Karpas-422 (cell line): Measurements from ENCODE around the gene IGLL5. TPM values are rescaled to one million over a fixed set of nuclear protein-coding genes. Genes with fewer than 3 reads are reported as not detected.
"Not testable (repeated sequence)": the region's sequence is repeated elsewhere in the genome, so short reads cannot be mapped to it uniquely, and the experiment has no call there.

ENCODE experiments used
- DNase-seq: peaks from one replicate; pipeline ENCODE4 v3.0.0-alpha.2; 2015
- H2AFZ ChIP-seq: fragments of 200-600 bp; sonication (generic); 2 replicates; pipeline ENCODE4 v1.6.1; 2014; ENCODE audit warnings: antibody characterized with exemption, low read length, mixed read lengths
- H3K27ac ChIP-seq: fragments of 200-600 bp; sonication (generic); 2 replicates; pipeline ENCODE4 v1.5.1; 2014; ENCODE audit warnings: mild to moderate bottlenecking, low read length, moderate library complexity
- H3K27me3 ChIP-seq: fragments of 200-600 bp; sonication (generic); 2 replicates; pipeline ENCODE4 v1.6.1; 2014; ENCODE audit warnings: low read length, mixed read lengths
- H3K36me3 ChIP-seq: fragments of 200-600 bp; sonication (generic); 2 replicates; pipeline ENCODE4 v1.6.1; 2014; ENCODE audit warnings: low read length, mixed read lengths; ENCODE audit not compliant: insufficient read depth
- H3K4me1 ChIP-seq: fragments of 200-600 bp; sonication (generic); 2 replicates; pipeline ENCODE4 v1.6.1; 2014; ENCODE audit warnings: mild to moderate bottlenecking, low read length, mixed read lengths
- H3K4me2 ChIP-seq: fragments of 200-600 bp; sonication (generic); 2 replicates; pipeline ENCODE4 v1.6.1; 2014; ENCODE audit warnings: low read length, low read depth, mild to moderate bottlenecking; ENCODE audit not compliant: poor library complexity, severe bottlenecking
- H3K4me3 ChIP-seq: fragments of 200-600 bp; sonication (generic); 2 replicates; pipeline ENCODE4 v1.5.1; 2014; ENCODE audit warnings: mild to moderate bottlenecking, antibody characterized with exemption, low read length, mixed read lengths
- H3K79me2 ChIP-seq: fragments of 200-600 bp; sonication (generic); 2 replicates; pipeline ENCODE4 v1.6.1; 2014; ENCODE audit warnings: mild to moderate bottlenecking, low read length, mixed read lengths
- H3K9ac ChIP-seq: fragments of 200-600 bp; sonication (generic); 2 replicates; pipeline ENCODE4 v1.6.0; 2014; ENCODE audit warnings: low read length
- H3K9me2 ChIP-seq: fragments of 200-600 bp; sonication (generic), shearing (Covaris generic); replicated peaks from 2 replicates; pipeline ENCODE4 v1.6.0; 2014; ENCODE audit warnings: mild to moderate bottlenecking, low read length, moderate library complexity; ENCODE audit not compliant: insufficient read depth
- H3K9me3 ChIP-seq: fragments of 300-700, 200-600 bp; sonication (generic); 2 replicates; pipeline ENCODE4 v1.6.1; 2014; ENCODE audit warnings: low read length, mixed read lengths
- H4K20me1 ChIP-seq: fragments of 200-600 bp; sonication (generic); 2 replicates; pipeline ENCODE4 v1.6.1; 2014; ENCODE audit warnings: mild to moderate bottlenecking, antibody characterized with exemption, low read length, low read depth; ENCODE audit not compliant: insufficient read depth
- total RNA-seq: library from RNA; depleted of rRNA; stranded (reverse); fragments of >200 nt; shearing (Covaris generic); gene quantifications from 2 replicates; pipeline ENCODE4 v1.2.3, GENCODE V29; 2014; ENCODE audit warnings: low replicate concordance

The IGLL5 gene
- total RNA-seq, 1 experiment from 2014 or later = 1.1 TPM

DNA sequence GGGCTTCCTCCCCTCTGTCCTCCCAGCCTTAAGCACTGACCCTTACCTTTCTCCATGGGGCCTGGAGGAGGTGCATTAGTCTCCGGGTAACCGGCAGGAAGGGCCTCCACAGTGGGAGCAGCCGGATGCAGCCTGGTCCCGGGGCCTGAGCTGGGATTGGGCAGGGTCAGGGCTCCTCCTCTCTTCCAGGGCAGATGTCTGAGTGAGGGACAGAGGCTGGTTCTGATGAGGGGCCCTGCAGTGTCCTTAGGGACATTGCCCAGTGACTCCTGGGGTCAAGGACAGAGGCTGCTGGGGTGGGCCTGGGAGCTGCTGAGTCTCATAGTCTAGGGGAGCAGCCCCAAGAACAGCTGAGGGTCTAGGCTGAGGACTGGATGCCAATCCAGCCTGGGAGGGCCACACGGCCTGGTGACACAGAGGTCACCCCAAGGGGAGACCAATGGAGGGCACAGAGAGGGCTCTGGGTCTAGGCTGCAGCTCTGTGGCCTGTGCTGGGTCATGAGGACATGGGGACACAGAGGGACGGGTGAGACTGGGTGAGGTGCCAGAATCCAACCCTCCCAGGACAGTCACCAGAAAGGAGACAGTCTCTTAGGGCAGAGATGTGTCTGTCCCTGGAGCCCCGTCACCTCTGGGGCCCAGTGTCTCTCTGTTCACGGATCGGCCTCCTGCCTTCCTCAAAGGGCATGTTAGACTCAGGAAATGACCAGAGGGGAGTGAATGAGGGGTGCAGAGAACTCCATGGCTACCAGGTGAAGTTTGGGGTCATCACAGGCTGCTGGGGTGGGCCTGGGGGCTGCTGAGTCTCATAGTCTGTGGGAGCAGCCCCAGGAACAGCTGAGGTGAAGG is 6.5 kb downstream of the IGLL5 start:
- Histone ChIP-seq H3K4me3 (no peak overlapping the region), H3K27ac (no peak overlapping the region), H3K4me1 (peaks cover 96% of the 10 kb centered on the region), H2AFZ (no peak overlapping the region), H3K27me3 (no peaks in the 10 kb centered on the region), H3K9me3 (no peaks in the 10 kb centered on the region), H3K79me2 (no peaks in the 10 kb centered on the region), H3K36me3 (no peaks in the 10 kb centered on the region; the same call in 1 of the 2 replicates), H3K9me2 (no peaks in the 10 kb centered on the region), H3K9ac (no peak overlapping the region), H3K4me2 (no peak overlapping the region), H4K20me1 (peaks cover 51% of the 10 kb centered on the region)
- no peak for DNase-seq

DNA sequence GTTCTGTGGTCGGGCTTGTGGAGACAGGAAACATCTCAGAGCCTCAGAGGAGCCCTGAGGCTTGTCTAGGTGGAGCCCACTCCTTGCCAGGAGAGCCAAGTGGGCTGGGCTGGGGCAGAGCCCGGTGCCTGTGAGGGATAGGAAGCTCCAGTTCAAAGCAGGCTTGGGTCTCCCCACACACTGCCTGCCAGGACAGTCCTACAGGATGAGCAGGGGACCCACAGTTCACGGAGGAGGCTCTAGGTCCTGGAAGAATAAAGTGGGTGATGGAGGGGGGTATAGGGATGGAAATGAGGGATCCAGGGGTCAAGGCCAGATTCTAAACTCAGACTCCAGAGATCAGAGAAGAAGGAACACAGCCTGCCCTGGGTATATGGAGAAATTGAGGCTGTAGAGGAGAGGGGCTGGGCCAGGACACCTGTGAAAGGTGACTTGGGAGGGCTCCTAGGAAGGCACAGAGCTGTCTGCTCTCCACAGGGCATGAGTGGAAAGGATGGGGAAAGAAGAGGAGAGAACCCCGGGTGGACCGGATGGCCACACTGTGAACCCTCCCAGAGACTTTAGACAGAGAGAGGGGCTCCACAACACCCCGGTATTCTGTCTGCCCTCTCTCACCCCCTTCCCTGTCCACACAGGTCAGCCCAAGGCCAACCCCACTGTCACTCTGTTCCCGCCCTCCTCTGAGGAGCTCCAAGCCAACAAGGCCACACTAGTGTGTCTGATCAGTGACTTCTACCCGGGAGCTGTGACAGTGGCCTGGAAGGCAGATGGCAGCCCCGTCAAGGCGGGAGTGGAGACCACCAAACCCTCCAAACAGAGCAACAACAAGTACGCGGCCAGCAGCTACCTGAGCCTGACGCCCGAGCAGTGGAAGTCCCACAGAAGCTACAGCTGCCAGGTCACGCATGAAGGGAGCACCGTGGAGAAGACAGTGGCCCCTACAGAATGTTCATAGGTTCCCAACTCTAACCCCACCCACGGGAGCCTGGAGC is 7.4 kb downstream of the IGLL5 start:
- no peak overlapping the region for H3K27ac ChIP-seq
- DNase-seq = no peak
- no peak overlapping the region for H3K9ac ChIP-seq
- no peaks in the 10 kb centered on the region for H3K79me2 ChIP-seq
- H3K4me2 ChIP-seq = no peak overlapping the region
- H3K9me2 ChIP-seq = no peaks in the 10 kb centered on the region
- H3K4me3 ChIP-seq = no peak overlapping the region
- no peak overlapping the region for H2AFZ ChIP-seq
- no peaks in the 10 kb centered on the region; the same call in 1 of the 2 replicates for H3K36me3 ChIP-seq
- H4K20me1 ChIP-seq = peaks cover 51% of the 10 kb centered on the region
- H3K27me3 ChIP-seq = no peaks in the 10 kb centered on the region
- H3K4me1 ChIP-seq = peaks cover 90% of the 10 kb centered on the region
- no peaks in the 10 kb centered on the region for H3K9me3 ChIP-seq

DNA sequence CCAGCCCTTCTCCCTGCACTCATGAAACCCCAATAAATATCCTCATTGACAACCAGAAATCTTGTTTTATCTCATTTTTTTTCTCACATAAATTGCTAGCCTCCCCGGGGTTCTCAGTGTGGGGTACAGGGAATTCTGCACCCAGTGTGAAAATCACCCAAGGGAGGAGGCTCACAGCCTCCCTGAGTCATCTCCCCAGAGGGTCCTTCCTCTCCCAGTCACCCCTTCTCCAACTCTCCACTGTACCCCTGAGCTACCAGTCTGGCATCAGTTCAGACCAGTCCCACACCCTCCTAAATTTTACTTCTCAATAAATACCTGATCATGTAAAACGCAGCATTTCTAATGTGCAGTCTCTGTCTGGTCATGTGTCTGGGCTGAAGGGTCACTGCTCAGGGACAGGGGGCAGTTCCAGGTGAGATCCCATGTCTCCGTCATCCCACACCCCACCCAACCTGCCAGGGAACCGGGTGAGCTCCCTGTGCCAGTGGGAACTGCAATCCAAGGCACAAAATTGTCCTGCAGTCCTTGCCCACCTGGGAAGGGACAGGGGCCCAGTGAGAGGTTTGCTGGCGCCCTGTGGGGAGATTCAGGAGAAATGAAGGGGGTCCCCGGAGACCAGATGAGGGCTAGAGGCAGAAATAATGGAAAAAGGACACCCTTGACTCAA is 8.3 kb downstream of the IGLL5 start:
- no peaks in the 10 kb centered on the region for H3K27me3 ChIP-seq
- no peak overlapping the region for H3K4me2 ChIP-seq
- no peaks in the 10 kb centered on the region; the same call in 1 of the 2 replicates for H3K36me3 ChIP-seq
- peaks cover 51% of the 10 kb centered on the region for H4K20me1 ChIP-seq
- no peak overlapping the region for H2AFZ ChIP-seq
- no peaks in the 10 kb centered on the region for H3K79me2 ChIP-seq
- H3K4me1 ChIP-seq = peaks cover 84% of the 10 kb centered on the region
- no peak overlapping the region for H3K9ac ChIP-seq
- no peak for DNase-seq
- H3K9me2 ChIP-seq = no peaks in the 10 kb centered on the region
- no peak overlapping the region for H3K4me3 ChIP-seq
- no peaks in the 10 kb centered on the region for H3K9me3 ChIP-seq
- H3K27ac ChIP-seq = no peak overlapping the region

DNA sequence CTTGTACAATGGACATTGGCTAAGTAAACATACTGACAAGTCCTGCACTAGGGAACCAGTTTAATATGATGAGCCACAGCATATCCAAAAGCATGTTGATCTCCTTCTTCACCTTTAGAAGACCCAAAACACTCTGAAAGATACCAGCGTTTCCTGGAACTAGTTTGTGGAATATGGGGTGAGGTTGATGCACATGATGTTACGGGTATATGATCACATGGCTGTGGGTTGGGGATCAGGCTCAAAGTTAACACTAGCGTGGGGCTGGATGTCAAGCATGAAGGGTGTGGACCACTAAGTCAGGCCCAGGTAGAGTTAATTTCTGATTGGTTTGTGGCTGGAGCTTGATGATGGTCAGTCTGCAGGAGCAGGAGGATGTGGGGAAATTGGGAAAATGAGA is 9.0 kb downstream of the IGLL5 start:
- DNase-seq = no peak

DNA sequence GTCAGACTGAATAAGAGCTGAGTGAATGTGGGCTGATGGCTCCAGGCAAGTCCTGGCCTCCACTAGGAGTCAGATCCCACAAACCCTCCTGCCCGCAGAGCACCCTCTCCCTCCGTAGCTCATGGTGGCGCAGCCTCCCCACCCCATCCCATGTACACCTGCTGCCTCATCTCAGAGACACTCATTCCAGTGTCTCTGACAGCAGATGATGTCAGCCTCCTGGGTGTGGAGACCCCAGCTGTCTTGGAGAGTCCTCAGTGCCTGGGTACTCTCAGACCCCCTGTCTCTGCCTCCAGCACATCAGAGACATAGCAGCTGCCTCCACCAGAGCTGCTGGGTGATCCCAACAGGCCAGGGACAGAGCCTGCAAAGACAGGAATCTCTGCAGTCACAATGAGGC is 9.5 kb downstream of the IGLL5 start:
- Histone ChIP-seq H3K27me3 (no peaks in the 10 kb centered on the region), H3K79me2 (no peaks in the 10 kb centered on the region), H3K9me2 (no peaks in the 10 kb centered on the region), H4K20me1 (peaks cover 56% of the 10 kb centered on the region; the same call in 1 of the 2 replicates), H3K4me2 (no peak overlapping the region), H3K4me3 (no peak overlapping the region), H3K9ac (no peak overlapping the region), H3K27ac (no peak overlapping the region), H3K9me3 (no peaks in the 10 kb centered on the region), H3K36me3 (no peaks in the 10 kb centered on the region; the same call in 1 of the 2 replicates), H2AFZ (no peak overlapping the region), H3K4me1 (peaks cover 82% of the 10 kb centered on the region)
- no peak for DNase-seq

More for the DNA sequence above, 9.0 kb downstream of the IGLL5 start:
- H3K9me3 ChIP-seq = no peaks in the 10 kb centered on the region
- no peak overlapping the region for H3K9ac ChIP-seq
- H3K9me2 ChIP-seq = no peaks in the 10 kb centered on the region
- H3K27ac ChIP-seq = no peak overlapping the region
- no peaks in the 10 kb centered on the region for H3K79me2 ChIP-seq
- H3K4me1 ChIP-seq = peaks cover 82% of the 10 kb centered on the region
- no peak overlapping the region for H3K4me3 ChIP-seq
- H2AFZ ChIP-seq = no peak overlapping the region
- H3K36me3 ChIP-seq = no peaks in the 10 kb centered on the region; the same call in 1 of the 2 replicates
- peaks cover 51% of the 10 kb centered on the region; the same call in 1 of the 2 replicates for H4K20me1 ChIP-seq
- H3K4me2 ChIP-seq = no peak overlapping the region
- H3K27me3 ChIP-seq = no peaks in the 10 kb centered on the region

DNA sequence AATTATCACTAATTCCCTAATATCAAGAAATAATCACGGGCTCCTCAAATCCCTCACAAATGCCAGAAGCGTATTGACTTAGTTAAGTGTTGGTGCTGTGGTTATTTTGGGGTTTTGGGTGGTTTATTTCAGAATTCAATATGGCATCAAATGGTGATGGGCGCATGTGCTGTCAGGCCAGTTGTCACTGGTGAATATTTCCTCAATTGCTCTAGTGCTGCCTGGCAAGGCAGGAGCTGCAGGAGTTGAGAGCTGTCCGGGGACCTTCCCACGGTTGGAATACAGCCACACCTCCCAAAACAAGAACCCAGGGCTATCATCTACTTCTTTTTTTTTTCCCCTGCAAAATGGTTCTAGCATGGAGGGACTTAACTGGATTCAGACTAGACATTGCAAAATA is 10.3 kb downstream of the IGLL5 start:
- Histone ChIP-seq H3K9me3 (no peaks in the 10 kb centered on the region), H3K4me2 (peak overlapping the region; percentile 52), H3K9ac (no peak overlapping the region), H3K4me3 (peak overlapping the region; percentile 25; the same call in 1 of the 2 replicates), H4K20me1 (peaks cover 60% of the 10 kb centered on the region), H3K4me1 (peaks cover 83% of the 10 kb centered on the region), H3K79me2 (no peaks in the 10 kb centered on the region), H3K9me2 (no peaks in the 10 kb centered on the region), H3K27ac (peak overlapping the region; percentile 13; the same call in 1 of the 2 replicates), H3K36me3 (no peaks in the 10 kb centered on the region; the same call in 1 of the 2 replicates), H3K27me3 (no peaks in the 10 kb centered on the region), H2AFZ (no peak overlapping the region)
- DNase-seq = no peak

DNA sequence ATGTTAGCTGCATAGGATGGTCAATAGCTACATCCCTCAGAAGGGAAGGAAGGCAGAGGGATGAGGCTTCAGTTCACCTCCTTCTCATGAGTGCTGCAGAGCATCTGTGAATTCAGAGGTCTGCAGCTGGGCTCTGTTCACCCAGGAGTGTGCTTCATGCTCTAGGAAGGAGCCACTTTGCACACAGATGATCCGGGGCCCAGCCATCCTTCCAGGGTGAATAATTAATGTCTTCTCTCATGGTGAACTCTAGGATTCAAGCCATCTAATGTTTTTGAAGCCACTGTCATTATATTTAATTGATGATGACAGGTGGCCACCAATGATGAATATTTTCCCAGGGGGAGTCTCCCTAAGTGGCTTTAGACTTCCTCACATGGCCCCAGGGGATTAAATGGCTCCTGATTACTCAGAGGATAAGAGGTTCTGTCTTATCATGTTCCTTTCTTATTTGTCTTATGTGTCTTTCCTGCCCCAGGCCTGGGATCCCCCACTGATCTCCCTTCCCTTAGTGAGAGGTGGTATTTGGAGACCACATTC is 10.9 kb downstream of the IGLL5 start:
- Histone ChIP-seq H3K27ac (peak overlapping the region; percentile 13; the same call in 1 of the 2 replicates), H4K20me1 (peaks cover 62% of the 10 kb centered on the region), H3K4me2 (peak overlapping the region; percentile 52), H3K4me3 (peak overlapping the region; percentile 25; the same call in 1 of the 2 replicates), H3K4me1 (peaks cover 83% of the 10 kb centered on the region)
- H3K9ac ChIP-seq, H3K27me3 ChIP-seq, H3K79me2 ChIP-seq, H3K9me2 ChIP-seq, H2AFZ ChIP-seq, H3K36me3 ChIP-seq, H3K9me3 ChIP-seq: not testable (repeated sequence)
- DNase-seq = peak; percentile 70
